ENCODE results near the gene GIGYF2.
"Not testable (repeated sequence)": the region's sequence is repeated elsewhere in the genome, so short reads cannot be mapped to it uniquely, and the experiment has no call there.

The GIGYF2 gene

DNA sequence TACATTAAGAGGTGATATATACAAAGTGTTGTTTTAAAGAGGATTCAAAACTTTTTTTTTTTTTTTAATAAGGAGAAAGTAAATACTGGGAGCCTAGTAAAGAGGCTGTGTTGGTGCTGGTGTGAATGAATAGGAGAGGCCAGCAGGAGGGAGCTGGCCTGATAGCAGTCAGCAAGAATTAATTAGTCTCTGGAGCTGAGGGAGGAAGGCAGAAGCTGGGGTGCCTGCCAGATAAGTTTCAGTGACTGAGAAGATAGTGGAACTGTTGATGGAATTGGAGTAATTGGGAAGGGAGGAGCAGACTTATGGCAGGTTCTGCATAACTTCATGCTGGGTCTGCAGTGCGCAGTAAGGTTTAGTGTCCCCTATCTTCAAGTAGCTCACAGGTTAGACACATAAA, 136.7 kb downstream of the GIGYF2 start:
- DNase-seq = no peak

- DNase-seq = no peak
Measured at GRCh38 chr2:232835687-232836208, 138.6 kb downstream of the GIGYF2 start.

GRCh38 chr2:232836934-232837333, 139.8 kb downstream of the GIGYF2 start:
- DNase-seq = no peak

GRCh38 chr2:232838406-232838874, 141.3 kb downstream of the GIGYF2 start:
- DNase-seq = no peak

DNA sequence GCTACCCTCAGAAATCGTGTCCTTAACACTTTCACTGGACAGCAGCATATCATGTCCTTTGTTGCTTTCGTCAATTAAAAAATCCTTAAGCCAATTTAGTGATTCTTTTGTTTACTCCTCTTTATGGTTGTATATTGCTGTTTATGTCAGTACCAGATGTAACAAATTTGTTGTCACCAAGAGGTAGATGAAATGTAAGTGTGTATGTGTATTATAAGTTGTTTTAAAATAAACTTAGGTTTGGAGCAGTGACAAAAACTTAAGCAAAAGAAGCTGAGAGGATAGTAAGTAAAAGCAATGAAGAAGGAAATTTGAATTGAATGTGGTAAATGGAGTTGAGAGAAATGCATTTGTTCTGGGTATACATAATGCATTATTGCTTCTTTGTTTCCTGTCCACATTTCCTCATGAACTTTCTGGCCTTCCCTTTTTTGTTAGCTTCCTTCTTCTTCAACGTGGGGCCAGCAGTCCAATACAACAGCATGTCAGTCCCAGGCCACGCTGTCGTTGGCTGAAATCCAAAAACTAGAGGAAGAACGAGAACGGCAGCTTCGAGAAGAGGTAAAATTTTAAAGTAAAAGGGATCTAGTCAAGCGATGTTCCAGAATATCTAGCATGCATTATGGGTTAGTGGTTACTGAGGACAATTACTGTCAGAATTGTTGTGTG, 142.4 kb downstream of the GIGYF2 start:
- DNase-seq = no peak

- DNase-seq = no peak
Measured at GRCh38 chr2:232842689-232843088, 145.6 kb downstream of the GIGYF2 start.

DNA sequence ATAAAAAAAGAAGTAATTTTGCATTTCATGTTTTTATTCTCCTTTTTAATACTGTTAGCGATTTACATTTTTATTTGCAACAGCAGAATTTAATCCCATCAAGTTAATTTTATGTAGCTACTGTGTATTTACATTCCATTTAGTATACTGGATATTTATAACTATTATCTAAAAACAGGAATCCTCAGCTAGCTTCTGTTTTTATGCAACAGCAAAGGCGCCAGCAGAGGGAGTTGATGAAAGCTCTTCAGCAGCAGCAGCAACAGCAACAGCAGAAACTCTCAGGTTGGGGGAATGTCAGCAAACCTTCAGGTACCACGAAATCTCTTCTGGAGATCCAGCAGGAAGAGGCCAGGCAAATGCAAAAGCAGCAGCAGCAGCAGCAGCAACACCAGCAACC, 146.7 kb downstream of the GIGYF2 start:
- DNase-seq = no peak

DNA sequence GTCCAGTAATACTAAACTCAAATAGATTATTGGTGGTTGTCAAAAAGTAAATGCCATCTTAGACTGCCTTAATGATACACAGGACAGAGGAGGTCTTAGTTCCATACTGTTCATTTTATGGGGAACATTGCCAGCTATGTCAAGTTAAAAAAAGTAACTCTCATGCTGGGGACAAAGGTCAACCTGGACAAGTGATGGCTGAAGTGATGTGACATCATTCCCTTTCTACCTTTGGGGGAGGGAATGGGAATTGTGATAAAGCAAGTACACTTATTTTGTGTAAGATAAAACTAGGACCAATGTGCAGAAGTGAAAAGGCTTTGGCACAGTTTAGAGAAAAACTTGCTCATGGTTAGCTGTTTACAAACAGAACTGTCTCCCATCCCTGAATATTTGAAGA, 148.9 kb downstream of the GIGYF2 start:
- no peak for DNase-seq

GRCh38 chr2:232850039-232850438, 152.9 kb downstream of the GIGYF2 start:
- DNase-seq = no peak

- not testable (repeated sequence) for DNase-seq
Measured at GRCh38 chr2:232852081-232852480, 154.9 kb downstream of the GIGYF2 start.

DNA sequence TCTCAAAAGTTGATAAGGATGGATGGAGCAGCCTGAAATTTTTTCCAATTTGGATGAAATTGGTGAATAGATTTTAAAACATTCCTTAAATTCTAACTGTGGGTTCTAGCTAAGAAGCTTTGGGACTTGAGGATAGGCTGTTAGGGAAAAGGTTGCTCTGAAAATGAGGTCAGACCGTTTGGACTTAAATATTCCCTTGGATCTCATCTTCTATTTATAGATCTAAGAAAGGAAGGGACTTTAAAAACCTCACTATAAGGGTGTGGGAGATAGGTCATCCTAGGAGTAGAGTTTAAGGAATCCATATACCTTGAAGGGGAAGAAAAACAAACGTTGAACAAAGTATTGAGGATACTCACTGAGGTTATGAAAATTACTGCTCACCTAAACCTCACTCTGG, 155.5 kb downstream of the GIGYF2 start:
- DNase-seq = no peak

DNA sequence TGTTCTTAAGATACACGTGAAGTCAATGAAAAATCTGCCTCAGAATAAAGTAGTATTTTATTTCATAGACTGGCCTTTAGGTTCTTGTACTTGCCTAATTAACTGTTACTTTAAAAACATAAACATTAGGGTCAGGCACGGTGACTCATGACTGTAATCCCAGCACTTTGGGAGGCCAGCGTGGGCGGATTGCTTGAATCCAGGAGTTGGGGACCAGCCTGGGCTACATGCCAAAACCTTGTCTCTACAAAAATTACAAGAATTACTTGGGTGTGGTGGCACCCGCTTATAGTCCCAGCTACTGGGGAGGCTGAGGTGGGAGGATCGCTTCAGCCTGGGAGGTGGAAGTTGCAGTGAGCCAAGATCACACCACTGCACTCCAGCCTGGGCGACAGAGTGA, 157.0 kb downstream of the GIGYF2 start:
- DNase-seq = no peak

DNA sequence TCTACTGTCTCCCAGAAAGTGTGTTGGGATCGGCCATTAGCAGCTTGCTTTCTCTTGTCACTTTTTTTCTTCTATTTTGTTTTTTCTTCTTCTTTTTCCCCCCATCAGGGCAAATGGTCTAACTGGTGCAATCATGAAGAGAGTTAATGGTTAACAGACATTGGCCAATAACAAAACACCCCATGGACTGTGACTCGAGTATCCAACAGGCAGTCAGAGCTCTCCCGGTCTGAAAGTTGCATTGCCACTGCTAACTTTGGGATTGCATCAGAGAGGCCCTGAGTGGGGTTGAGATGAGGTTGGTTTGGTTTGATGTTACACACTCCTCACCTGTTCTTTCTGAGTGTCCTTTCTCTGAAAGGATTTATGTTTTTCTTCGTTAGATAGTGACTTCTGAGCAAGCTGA, 160.0 kb downstream of the GIGYF2 start:
- no peak for DNase-seq

DNA sequence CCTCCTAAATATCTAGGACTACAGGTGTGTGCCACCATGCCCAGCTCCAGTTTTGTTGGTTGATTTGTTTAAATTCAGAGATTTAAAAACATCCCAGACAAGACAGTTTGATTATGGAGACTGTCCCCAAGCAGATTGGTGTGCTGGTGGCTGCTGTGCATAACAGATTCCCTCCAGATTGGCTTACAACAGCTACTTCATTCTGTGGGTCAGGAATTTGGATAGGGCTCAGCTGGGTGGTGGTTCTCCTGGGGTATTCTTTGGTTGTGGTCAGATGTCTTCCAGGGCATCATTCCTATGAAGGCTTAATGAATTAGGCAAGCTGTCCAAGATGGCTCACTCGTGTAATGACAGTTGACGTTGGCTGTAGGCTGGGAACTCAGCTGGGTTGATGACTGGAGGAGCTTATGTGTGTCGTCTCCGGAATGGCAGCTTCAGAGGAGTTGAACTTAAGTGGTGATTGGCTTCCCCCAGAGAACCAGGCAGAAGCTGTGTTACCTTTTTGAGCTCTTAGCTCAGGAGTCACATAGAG, 162.3 kb downstream of the GIGYF2 start:
- no peak for DNase-seq

GRCh38 chr2:232860593-232861241, 163.6 kb downstream of the GIGYF2 start:
- no peak for DNase-seq

- no peak for DNase-seq
Measured at GRCh38 chr2:232861353-232861752, 164.2 kb downstream of the GIGYF2 start.

DNA sequence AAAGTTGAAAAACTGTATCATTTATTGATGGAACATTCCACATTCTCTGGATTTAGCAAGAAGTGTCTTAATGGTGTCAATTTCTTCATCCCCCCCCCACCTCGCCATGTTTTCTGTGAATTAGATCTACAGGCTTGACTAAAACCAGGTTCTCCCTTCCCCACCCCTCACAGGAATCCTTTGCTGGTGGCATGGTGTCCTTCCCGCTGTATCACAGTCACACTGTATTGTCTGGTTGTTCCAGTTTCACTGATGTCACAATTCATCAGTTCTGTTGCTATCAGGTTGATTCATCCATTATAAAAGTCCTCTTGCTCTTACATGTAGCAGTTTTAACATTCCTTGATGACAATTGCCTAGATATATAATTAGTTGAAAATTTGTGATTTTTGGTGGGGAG, 166.9 kb downstream of the GIGYF2 start:
- DNase-seq = no peak

GRCh38 chr2:232865165-232865564, 168.0 kb downstream of the GIGYF2 start:
- no peak for DNase-seq

GRCh38 chr2:232866104-232866503, 169.0 kb downstream of the GIGYF2 start:
- DNase-seq = no peak

GRCh38 chr2:232869138-232870017, 172.2 kb downstream of the GIGYF2 start:
- DNase-seq = no peak

GRCh38 chr2:232870018-232870765, 173.1 kb downstream of the GIGYF2 start, which contains the start of gene SNORC:
Gene SNORC, plus strand, starts transcription at chr2:232870264. Its CDS starts 78 bp downstream, at chr2:232870342.
- DNase-seq = no peak

GRCh38 chr2:232870766-232871371, 173.7 kb downstream of the GIGYF2 start:
- no peak for DNase-seq

Measured in cortex of kidney (tissue), 1 donor.